Measurements from ENCODE around the gene PRKAR2B. TPM values are rescaled to one million over a fixed set of nuclear protein-coding genes. Genes with fewer than 3 reads are reported as not detected.

PRKAR2B gene
- total and polyA plus RNA-seq, 4 donors: 1.7 to 4.8 (median 3.3) TPM

- peaks cover 0 to 4% of the 10 kb centered on the region in 2 donors for H3K4me1 ChIP-seq (ENCODE audit: control insufficient read depth in 1 of 2, insufficient read depth in 2 of 2, low read length in 2 of 2)
- no peaks in the 10 kb centered on the region for H3K27me3 ChIP-seq (ENCODE audit: control insufficient read depth in 1 of 2, insufficient read depth in 2 of 2, low read length in 1 of 2)
- peaks cover 0 to 3% of the 10 kb centered on the region in 2 donors for H3K36me3 ChIP-seq (ENCODE audit: control insufficient read depth in 1 of 2, insufficient read depth in 2 of 2, low read length in 1 of 2)
- H3K4me3 ChIP-seq (ENCODE audit: low read length in 2 of 2): no peak overlapping the region
- DNase-seq: no peak
- 44 to 47% methylated on average over 1 of the region's 1 CpG for WGBS, 2 donors
- no peaks in the 10 kb centered on the region for H3K9me3 ChIP-seq (ENCODE audit: control insufficient read depth, low read length)
- H3K27ac ChIP-seq (ENCODE audit: low read depth in 1 of 2, low read length in 2 of 2): no peak overlapping the region
- no peak for ATAC-seq (ENCODE audit: low FRiP score)
- intact Hi-C loops (cut with DNase I): no loop called here
Measured at GRCh38 chr7:107180378-107180777, 135.9 kb downstream of the PRKAR2B start.

- WGBS, 2 donors: 58 to 66% methylated on average over 5 of the region's 5 CpGs
- H3K27me3 ChIP-seq (ENCODE audit: control insufficient read depth in 1 of 2, insufficient read depth in 2 of 2, low read length in 1 of 2): no peaks in the 10 kb centered on the region
- H3K27ac ChIP-seq (ENCODE audit: low read depth in 1 of 2, low read length in 2 of 2): no peak overlapping the region
- H3K4me1 ChIP-seq (ENCODE audit: control insufficient read depth in 1 of 2, insufficient read depth in 2 of 2, low read length in 2 of 2): peaks cover 0 to 4% of the 10 kb centered on the region in 2 donors
- intact Hi-C loops (cut with DNase I): no loop called here
- H3K36me3 ChIP-seq (ENCODE audit: control insufficient read depth in 1 of 2, insufficient read depth in 2 of 2, low read length in 1 of 2): peaks cover 0 to 3% of the 10 kb centered on the region in 2 donors
- ATAC-seq (ENCODE audit: low FRiP score): peak; percentile 15
- no peak for DNase-seq
- no peaks in the 10 kb centered on the region for H3K9me3 ChIP-seq (ENCODE audit: control insufficient read depth, low read length)
- no peak overlapping the region for H3K4me3 ChIP-seq (ENCODE audit: low read length in 2 of 2)
Measured at GRCh38 chr7:107181172-107181571, 136.7 kb downstream of the PRKAR2B start.

GRCh38 chr7:107185716-107186115 is 141.2 kb downstream of the PRKAR2B start:
- Histone ChIP-seq H3K4me1 (ENCODE audit: control insufficient read depth in 1 of 2, insufficient read depth in 2 of 2, low read length in 2 of 2) (no peaks in the 10 kb centered on the region), H3K27ac (ENCODE audit: low read depth in 1 of 2, low read length in 2 of 2) (no peak overlapping the region), H3K4me3 (ENCODE audit: low read length in 2 of 2) (no peak overlapping the region), H3K27me3 (ENCODE audit: control insufficient read depth in 1 of 2, insufficient read depth in 2 of 2, low read length in 1 of 2) (no peaks in the 10 kb centered on the region), H3K36me3 (ENCODE audit: control insufficient read depth in 1 of 2, insufficient read depth in 2 of 2, low read length in 1 of 2) (peaks cover 0 to 3% of the 10 kb centered on the region in 2 donors), H3K9me3 (ENCODE audit: control insufficient read depth, low read length) (no peaks in the 10 kb centered on the region)
- ATAC-seq (ENCODE audit: low FRiP score) (no peak), DNase-seq (no peak)
- 64 to 83% methylated on average over 4 of the region's 4 CpGs for WGBS, 2 donors
- intact Hi-C loops (cut with DNase I): no loop called here

- no peaks in the 10 kb centered on the region for H3K27me3 ChIP-seq (ENCODE audit: control insufficient read depth in 1 of 2, insufficient read depth in 2 of 2, low read length in 1 of 2)
- H3K4me1 ChIP-seq (ENCODE audit: control insufficient read depth in 1 of 2, insufficient read depth in 2 of 2, low read length in 2 of 2): no peaks in the 10 kb centered on the region
- H3K36me3 ChIP-seq (ENCODE audit: control insufficient read depth in 1 of 2, insufficient read depth in 2 of 2, low read length in 1 of 2): peaks cover 0 to 3% of the 10 kb centered on the region in 2 donors
- no peak overlapping the region for H3K4me3 ChIP-seq (ENCODE audit: low read length in 2 of 2)
- 84 to 89% methylated on average over 4 of the region's 4 CpGs for WGBS, 2 donors
- intact Hi-C loops (cut with DNase I): no loop called here
- H3K27ac ChIP-seq (ENCODE audit: low read depth in 1 of 2, low read length in 2 of 2): no peak overlapping the region
- no peak for DNase-seq
- no peaks in the 10 kb centered on the region for H3K9me3 ChIP-seq (ENCODE audit: control insufficient read depth, low read length)
- ATAC-seq (ENCODE audit: low FRiP score): no peak
Measured at GRCh38 chr7:107186240-107186639, 141.7 kb downstream of the PRKAR2B start.

- no peak overlapping the region for H3K4me3 ChIP-seq (ENCODE audit: low read length in 2 of 2)
- no peak overlapping the region for H3K27ac ChIP-seq (ENCODE audit: low read depth in 1 of 2, low read length in 2 of 2)
- no peaks in the 10 kb centered on the region for H3K4me1 ChIP-seq (ENCODE audit: control insufficient read depth in 1 of 2, insufficient read depth in 2 of 2, low read length in 2 of 2)
- no peak for ATAC-seq (ENCODE audit: low FRiP score)
- intact Hi-C loops (cut with DNase I): no loop called here
- peaks cover 0 to 5% of the 10 kb centered on the region in 2 donors for H3K36me3 ChIP-seq (ENCODE audit: control insufficient read depth in 1 of 2, insufficient read depth in 2 of 2, low read length in 1 of 2)
- no peak for DNase-seq
- 88 to 89% methylated on average over 2 of the region's 2 CpGs for WGBS, 2 donors
- no peaks in the 10 kb centered on the region for H3K9me3 ChIP-seq (ENCODE audit: control insufficient read depth, low read length)
- no peaks in the 10 kb centered on the region for H3K27me3 ChIP-seq (ENCODE audit: control insufficient read depth in 1 of 2, insufficient read depth in 2 of 2, low read length in 1 of 2)
Measured at GRCh38 chr7:107187774-107188173, 143.3 kb downstream of the PRKAR2B start.

- DNase-seq: no peak
- Histone ChIP-seq H3K9me3 (ENCODE audit: control insufficient read depth, low read length) (no peaks in the 10 kb centered on the region), H3K27ac (ENCODE audit: low read depth in 1 of 2, low read length in 2 of 2) (no peak overlapping the region), H3K4me3 (ENCODE audit: low read length in 2 of 2) (no peak overlapping the region), H3K4me1 (ENCODE audit: control insufficient read depth in 1 of 2, insufficient read depth in 2 of 2, low read length in 2 of 2) (no peaks in the 10 kb centered on the region), H3K36me3 (ENCODE audit: control insufficient read depth in 1 of 2, insufficient read depth in 2 of 2, low read length in 1 of 2) (peaks cover 0 to 2% of the 10 kb centered on the region in 2 donors), H3K27me3 (ENCODE audit: control insufficient read depth in 1 of 2, insufficient read depth in 2 of 2, low read length in 1 of 2) (no peaks in the 10 kb centered on the region)
- 94 to 96% methylated on average over 2 of the region's 2 CpGs for WGBS, 2 donors
- ATAC-seq (ENCODE audit: low FRiP score): no peak
- intact Hi-C loops (cut with DNase I): loop anchor here in 1 of 2 donors (10.0 kb wide), 1 partner anchor 375 kb away; the partner anchor contains the start of genes COG5 and DUS4L
Measured at GRCh38 chr7:107190090-107190489, 145.6 kb downstream of the PRKAR2B start.

GRCh38 chr7:107194052-107194451 is 149.5 kb downstream of the PRKAR2B start:
- ATAC-seq (ENCODE audit: low FRiP score): no peak
- Histone ChIP-seq H3K4me1 (ENCODE audit: control insufficient read depth in 1 of 2, insufficient read depth in 2 of 2, low read length in 2 of 2) (no peaks in the 10 kb centered on the region), H3K27ac (ENCODE audit: low read depth in 1 of 2, low read length in 2 of 2) (no peak overlapping the region), H3K4me3 (ENCODE audit: low read length in 2 of 2) (no peak overlapping the region), H3K36me3 (ENCODE audit: control insufficient read depth in 1 of 2, insufficient read depth in 2 of 2, low read length in 1 of 2) (peaks cover 0 to 4% of the 10 kb centered on the region in 2 donors), H3K27me3 (ENCODE audit: control insufficient read depth in 1 of 2, insufficient read depth in 2 of 2, low read length in 1 of 2) (no peaks in the 10 kb centered on the region), H3K9me3 (ENCODE audit: control insufficient read depth, low read length) (no peaks in the 10 kb centered on the region)
- intact Hi-C loops (cut with DNase I): loop anchor here in 1 of 2 donors (10.0 kb wide), 1 partner anchor 371 kb away; the partner anchor contains the start of genes COG5 and DUS4L
- 50 to 51% methylated on average over 1 of the region's 1 CpG for WGBS, 2 donors
- no peak for DNase-seq

- H3K27me3 ChIP-seq (ENCODE audit: control insufficient read depth in 1 of 2, insufficient read depth in 2 of 2, low read length in 1 of 2): no peaks in the 10 kb centered on the region
- H3K4me1 ChIP-seq (ENCODE audit: control insufficient read depth in 1 of 2, insufficient read depth in 2 of 2, low read length in 2 of 2): no peaks in the 10 kb centered on the region
- no peak for DNase-seq
- H3K36me3 ChIP-seq (ENCODE audit: control insufficient read depth in 1 of 2, insufficient read depth in 2 of 2, low read length in 1 of 2): peaks cover 2 to 3% of the 10 kb centered on the region in 2 donors
- no peak overlapping the region for H3K27ac ChIP-seq (ENCODE audit: low read depth in 1 of 2, low read length in 2 of 2)
- H3K4me3 ChIP-seq (ENCODE audit: low read length in 2 of 2): no peak overlapping the region
- WGBS, 2 donors: 91 to 92% methylated on average over 10 of the region's 10 CpGs
- no peak for ATAC-seq (ENCODE audit: low FRiP score)
- no peaks in the 10 kb centered on the region for H3K9me3 ChIP-seq (ENCODE audit: control insufficient read depth, low read length)
- intact Hi-C loops (cut with DNase I): loop anchor here in 1 of 2 donors (10.0 kb wide), 1 partner anchor 368 kb away; the partner anchor contains the start of genes COG5 and DUS4L
Measured at GRCh38 chr7:107196834-107197610, 152.5 kb downstream of the PRKAR2B start.

Data from aorta (tissue), 5 donors.